HG02970 (cell line): Measurements from ENCODE around the gene GLRX5.
"Not testable (repeated sequence)": the region's sequence is repeated elsewhere in the genome, so short reads cannot be mapped to it uniquely, and the experiment has no call there.

Experiments used
- ATAC-seq: cut with Tn5 transposase; IDR thresholded peaks from one replicate; pipeline ENCODE4 v1.9.1; 2021; ENCODE audit warnings: mild to moderate bottlenecking, moderate library complexity, moderate number of reproducible peaks; ENCODE audit not compliant: unreplicated experiment, low FRiP score

The GLRX5 gene

DNA sequence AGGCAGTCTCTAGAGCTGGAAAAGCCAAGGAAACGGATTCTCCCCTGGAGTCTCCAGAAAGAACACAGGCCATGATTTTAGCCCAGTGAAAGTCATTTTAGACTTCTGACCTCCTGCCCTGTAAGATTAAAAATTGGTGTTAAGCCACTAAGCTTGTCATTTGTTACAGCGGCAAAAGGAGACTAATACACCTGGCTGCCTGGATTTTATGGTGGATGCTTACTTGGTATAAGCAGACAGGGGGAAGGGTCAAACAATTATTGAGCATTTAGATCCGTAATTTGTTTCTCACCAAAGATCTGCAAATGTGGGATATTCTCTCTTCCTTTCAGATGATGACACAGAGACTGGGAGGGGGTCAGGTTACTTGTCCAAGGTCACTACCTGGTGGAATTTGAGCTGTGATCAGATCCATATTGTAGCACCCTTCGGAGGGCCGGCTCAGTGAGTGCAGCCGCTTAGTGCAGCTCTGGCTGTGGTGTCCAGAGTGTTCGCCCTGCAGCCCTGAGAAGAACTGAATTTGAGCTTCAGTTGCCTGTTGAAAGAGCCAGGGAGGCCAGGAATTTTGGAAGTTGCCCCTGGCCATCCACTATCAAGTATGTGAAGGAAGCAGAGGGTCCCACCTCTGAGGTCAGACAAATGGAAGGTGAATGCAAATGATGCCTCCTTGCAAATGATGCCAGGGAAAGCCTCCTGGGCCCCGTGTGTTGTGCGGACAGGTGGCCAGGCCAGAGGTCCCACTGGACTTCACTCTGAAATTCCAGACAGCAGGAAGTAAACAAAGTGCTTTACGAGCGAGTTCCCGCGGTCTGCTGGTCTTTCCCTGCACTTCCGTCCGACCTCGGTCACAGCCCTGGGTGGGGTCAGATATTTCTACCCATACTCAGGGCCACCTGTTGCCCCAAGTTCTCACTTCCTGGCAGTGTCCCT is 15.1 kb downstream of the GLRX5 start:
- no peak for ATAC-seq

DNA sequence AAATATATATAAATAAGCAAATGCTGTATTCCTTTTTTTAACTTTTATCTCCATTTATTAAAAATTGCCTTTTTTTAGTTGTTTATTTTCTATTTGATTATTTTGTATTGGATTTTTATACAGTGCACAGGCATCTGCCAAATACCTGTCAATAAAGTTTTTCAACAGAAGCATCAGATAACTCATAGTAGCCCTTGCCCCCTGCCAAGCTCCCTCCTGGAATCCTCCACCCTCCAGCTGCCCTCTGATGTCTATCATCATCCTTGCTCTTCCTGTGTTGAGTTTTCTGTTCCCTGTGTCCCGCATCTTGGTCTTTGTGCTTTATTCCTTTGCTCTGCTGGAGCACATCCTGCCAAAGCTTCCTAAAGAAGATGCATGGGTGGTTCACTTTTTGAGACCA is 16.6 kb downstream of the GLRX5 start:
- ATAC-seq: no peak

GRCh38 chr14:95553141-95553540 is 18.3 kb downstream of the GLRX5 start:
- ATAC-seq: no peak

- ATAC-seq: no peak
Measured at GRCh38 chr14:95555053-95555452, 20.2 kb downstream of the GLRX5 start.

DNA sequence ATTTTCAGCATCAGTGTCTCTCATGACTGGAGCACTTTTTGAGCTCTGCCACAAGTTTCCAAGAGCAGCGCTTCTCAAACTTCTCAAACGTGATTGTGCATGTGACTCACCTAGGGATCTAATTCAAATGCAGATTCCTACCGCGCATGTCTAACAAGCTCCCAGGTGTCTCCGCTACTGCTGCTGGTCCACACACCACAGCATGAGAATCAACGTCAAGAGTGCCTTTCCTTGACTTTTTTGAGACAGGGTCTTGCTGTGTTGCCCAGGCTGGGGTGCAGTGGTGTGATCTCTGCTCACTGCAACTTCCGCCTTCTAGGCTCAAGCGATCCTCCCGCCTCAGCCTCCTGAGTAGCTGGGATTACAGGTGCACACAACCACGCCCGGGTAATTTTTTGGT is 22.4 kb downstream of the GLRX5 start:
- ATAC-seq: no peak

GRCh38 chr14:95557832-95558231 is 23.0 kb downstream of the GLRX5 start:
- ATAC-seq: no peak

DNA sequence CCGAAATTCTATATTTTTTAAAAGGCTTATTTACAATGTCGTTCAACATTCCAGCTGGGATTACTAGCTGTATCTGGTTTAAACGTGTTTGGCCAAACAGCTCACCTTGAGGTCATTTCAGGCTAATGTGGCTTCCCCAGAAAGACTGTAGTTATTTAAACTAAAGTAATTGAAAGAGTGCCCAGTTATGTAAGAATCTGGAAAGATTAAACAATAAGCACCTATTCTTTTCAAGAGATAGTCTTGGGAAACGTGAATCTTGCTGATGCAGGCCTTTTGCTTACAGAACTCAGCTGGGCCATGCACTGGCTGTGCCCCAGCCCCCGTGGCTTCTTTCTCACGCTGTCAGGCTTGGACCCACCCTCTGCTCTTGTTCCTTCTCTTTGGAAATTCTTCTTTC is 24.4 kb downstream of the GLRX5 start:
- no peak for ATAC-seq

DNA sequence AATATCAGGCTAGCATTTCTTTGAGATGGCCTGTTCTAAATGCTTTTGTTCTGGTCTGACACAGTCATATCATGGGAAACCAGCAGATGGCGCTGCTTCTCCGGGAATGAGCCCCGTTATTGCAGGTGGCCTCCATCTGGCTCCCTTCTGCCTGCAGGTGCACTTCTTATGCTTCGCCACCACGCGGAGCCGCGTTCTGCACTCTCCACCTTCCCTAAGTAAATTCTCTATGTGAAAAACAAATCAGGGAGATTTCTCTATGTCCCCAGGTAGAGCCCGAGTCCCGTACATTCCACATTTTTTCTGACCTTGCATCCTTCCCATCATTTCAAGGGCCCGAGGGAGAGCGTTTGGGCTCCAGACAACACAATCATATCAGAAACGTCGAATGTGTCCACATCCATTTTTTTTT is 26.2 kb downstream of the GLRX5 start:
- peak; percentile 75 for ATAC-seq

DNA sequence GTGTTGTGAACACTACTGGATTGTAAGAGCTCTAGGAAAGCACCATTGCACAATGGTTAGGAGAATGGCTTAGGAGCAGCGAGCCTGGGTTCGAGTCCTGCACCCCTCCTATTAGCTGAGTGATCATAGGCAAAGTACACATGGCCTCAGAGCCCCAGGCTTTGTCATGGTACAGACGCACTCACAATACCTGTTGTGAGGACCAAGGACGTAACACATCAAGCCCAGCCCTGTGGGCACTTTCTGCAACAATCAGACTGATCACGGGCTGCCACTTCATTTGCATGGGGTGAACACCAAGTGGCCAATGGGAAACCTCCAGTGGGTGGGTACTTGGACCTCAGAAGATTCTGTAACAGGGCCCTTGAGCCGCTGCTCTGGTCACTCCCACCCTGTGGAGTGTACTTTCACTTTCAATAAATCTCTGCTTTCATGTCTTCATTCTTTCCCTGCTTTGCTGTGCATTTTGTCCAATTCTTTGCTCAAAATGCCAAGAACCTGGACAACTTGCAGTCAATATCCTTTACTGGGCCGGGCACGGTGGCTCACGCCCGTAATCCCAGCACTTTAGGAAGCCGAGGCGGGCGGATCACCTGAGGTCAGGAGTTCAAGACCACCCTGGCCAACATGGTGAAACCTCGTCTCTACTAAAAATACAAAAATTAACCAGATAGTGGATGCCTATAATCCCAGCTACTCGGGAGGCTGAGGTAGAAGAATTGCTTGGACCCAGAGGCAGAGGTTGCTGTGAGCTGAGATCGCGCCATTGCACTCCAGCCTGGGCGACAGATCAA is 28.2 kb downstream of the GLRX5 start:
- no peak for ATAC-seq

- no peak for ATAC-seq
Measured at GRCh38 chr14:95564060-95564459, 29.2 kb downstream of the GLRX5 start.

- no peak for ATAC-seq
Measured at GRCh38 chr14:95569440-95569839, 34.6 kb downstream of the GLRX5 start.

- no peak for ATAC-seq
Measured at GRCh38 chr14:95573313-95573712, 38.5 kb downstream of the GLRX5 start.

DNA sequence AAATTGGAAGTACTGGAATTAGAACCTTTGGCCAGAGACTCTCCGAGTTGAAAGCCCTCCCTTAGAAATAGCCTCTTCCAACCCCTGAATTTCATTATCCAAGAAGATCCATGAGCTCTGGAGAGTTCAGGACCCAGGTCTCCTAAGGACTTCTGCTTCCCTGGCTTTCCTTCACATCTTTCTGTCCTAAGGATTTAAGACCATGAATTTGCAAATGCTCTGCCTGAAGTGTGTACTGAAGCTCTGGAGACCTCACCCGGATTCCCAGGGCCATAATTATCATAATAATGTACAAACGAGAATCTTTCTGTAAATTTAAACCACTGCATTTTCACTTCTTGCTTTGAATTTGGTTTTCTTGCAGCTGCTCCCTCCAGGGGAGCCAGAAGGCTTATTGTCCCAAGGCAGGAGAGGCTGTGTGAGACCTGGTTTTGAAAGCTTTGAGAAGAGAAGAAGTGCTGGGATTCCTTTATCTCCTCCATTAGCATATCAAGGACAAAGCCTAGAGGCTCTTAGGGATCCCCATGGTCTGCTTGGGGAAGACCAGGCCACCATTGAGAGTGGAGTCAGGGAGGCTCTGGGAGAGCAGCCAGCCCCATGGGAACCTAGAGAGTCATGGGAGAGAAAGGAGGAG is 41.1 kb downstream of the GLRX5 start:
- no peak for ATAC-seq

- ATAC-seq: peak; percentile 79
Measured at GRCh38 chr14:95577067-95577800, 42.4 kb downstream of the GLRX5 start.

- no peak for ATAC-seq
Measured at GRCh38 chr14:95577870-95578269, 43.0 kb downstream of the GLRX5 start.

GRCh38 chr14:95583836-95584617 is 49.2 kb downstream of the GLRX5 start:
- not testable (repeated sequence) for ATAC-seq

GRCh38 chr14:95585953-95586620 is 51.2 kb downstream of the GLRX5 start:
- ATAC-seq: no peak

GRCh38 chr14:95591182-95591581 is 56.3 kb downstream of the GLRX5 start:
- ATAC-seq: not testable (repeated sequence)
